ENCODE results near the gene AKR7A3.

DNA sequence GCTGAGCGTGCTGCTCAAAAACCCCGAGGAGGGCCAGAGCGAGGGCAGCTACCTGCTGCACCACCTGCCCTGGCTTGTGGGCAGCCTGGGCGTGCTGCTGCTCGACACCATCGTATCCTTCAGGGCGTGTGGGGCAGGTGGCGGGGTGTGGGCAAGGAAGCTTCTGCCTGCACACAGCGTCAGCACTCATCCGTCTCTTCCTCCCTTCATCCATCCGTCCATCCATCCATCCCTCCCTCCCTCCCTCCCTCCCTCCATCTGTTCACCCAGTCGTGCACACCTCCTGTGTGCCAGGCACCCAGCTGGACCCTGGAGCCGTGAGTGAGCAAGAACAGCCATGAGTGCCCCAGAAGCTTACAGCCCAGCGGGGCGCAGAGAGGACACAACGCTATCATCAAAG is 38.7 kb upstream of the AKR7A3 start:
- TF ChIP-seq, protein P1, sequence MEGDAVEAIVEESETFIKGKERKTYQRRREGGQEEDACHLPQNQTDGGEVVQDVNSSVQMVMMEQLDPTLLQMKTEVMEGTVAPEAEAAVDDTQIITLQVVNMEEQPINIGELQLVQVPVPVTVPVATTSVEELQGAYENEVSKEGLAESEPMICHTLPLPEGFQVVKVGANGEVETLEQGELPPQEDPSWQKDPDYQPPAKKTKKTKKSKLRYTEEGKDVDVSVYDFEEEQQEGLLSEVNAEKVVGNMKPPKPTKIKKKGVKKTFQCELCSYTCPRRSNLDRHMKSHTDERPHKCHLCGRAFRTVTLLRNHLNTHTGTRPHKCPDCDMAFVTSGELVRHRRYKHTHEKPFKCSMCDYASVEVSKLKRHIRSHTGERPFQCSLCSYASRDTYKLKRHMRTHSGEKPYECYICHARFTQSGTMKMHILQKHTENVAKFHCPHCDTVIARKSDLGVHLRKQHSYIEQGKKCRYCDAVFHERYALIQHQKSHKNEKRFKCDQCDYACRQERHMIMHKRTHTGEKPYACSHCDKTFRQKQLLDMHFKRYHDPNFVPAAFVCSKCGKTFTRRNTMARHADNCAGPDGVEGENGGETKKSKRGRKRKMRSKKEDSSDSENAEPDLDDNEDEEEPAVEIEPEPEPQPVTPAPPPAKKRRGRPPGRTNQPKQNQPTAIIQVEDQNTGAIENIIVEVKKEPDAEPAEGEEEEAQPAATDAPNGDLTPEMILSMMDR (IDR thresholded peaks at IDR 0.05): no peak
- TF ChIP-seq FOXJ3 (CRISPR knock-in tag; IDR thresholded peaks at IDR 0.05; ENCODE audit: borderline replicate concordance) (no peak), TCF7 (CRISPR knock-in tag; IDR thresholded peaks at IDR 0.05; ENCODE audit: low read depth) (no peak), NFATC4 (CRISPR knock-in tag; IDR thresholded peaks at IDR 0.05) (no peak)
- TF ChIP-seq, protein P2, sequence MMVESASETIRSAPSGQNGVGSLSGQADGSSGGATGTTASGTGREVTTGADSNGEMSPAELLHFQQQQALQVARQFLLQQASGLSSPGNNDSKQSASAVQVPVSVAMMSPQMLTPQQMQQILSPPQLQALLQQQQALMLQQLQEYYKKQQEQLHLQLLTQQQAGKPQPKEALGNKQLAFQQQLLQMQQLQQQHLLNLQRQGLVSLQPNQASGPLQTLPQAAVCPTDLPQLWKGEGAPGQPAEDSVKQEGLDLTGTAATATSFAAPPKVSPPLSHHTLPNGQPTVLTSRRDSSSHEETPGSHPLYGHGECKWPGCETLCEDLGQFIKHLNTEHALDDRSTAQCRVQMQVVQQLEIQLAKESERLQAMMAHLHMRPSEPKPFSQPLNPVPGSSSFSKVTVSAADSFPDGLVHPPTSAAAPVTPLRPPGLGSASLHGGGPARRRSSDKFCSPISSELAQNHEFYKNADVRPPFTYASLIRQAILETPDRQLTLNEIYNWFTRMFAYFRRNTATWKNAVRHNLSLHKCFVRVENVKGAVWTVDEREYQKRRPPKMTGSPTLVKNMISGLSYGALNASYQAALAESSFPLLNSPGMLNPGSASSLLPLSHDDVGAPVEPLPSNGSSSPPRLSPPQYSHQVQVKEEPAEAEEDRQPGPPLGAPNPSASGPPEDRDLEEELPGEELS (CRISPR knock-in tag; IDR thresholded peaks at IDR 0.05): no peak
- TF ChIP-seq, protein P3, sequence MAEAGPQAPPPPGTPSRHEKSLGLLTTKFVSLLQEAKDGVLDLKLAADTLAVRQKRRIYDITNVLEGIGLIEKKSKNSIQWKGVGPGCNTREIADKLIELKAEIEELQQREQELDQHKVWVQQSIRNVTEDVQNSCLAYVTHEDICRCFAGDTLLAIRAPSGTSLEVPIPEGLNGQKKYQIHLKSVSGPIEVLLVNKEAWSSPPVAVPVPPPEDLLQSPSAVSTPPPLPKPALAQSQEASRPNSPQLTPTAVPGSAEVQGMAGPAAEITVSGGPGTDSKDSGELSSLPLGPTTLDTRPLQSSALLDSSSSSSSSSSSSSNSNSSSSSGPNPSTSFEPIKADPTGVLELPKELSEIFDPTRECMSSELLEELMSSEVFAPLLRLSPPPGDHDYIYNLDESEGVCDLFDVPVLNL (CRISPR knock-in tag; IDR thresholded peaks at IDR 0.05; ENCODE audit: borderline replicate concordance, low read depth): no peak
